Esophagus (tissue), 2 donors: ENCODE data around the gene TSC1. TPM values are rescaled to one million over a fixed set of nuclear protein-coding genes. Genes with fewer than 3 reads are reported as not detected.

Experiments used
- H3K27ac ChIP-seq, 2 donors: one replicate each; pipeline ENCODE4 v1.5.1; 2013; ENCODE audit warnings: low read depth in 2 of 2, mild to moderate bottlenecking in 2 of 2, inconsistent platforms in 1 of 2, low read length in 1 of 2, moderate library complexity in 1 of 2
- H3K27me3 ChIP-seq, 2 donors: one replicate each; pipeline ENCODE4 v1.6.1; 2013; ENCODE audit warnings: low read length in 2 of 2, control low read depth in 1 of 2, mild to moderate bottlenecking in 1 of 2; ENCODE audit not compliant: insufficient read depth in 2 of 2, control insufficient read depth in 1 of 2
- H3K36me3 ChIP-seq, 2 donors: one replicate each; pipeline ENCODE4 v1.6.1; 2013; ENCODE audit warnings: low read length in 1 of 2; ENCODE audit not compliant: control insufficient read depth in 2 of 2, insufficient read depth in 2 of 2
- H3K4me1 ChIP-seq, 2 donors: one replicate each; pipeline ENCODE4 v1.6.1; 2013; ENCODE audit warnings: low read length in 1 of 2; ENCODE audit not compliant: control insufficient read depth in 2 of 2, insufficient read depth in 2 of 2
- H3K4me3 ChIP-seq, 2 donors: one replicate each; pipeline ENCODE4 v1.5.1; 2013; ENCODE audit warnings: low read length in 2 of 2, mild to moderate bottlenecking in 2 of 2, low read depth in 1 of 2, moderate library complexity in 1 of 2
- H3K9me3 ChIP-seq, 2 donors: one replicate each; pipeline ENCODE4 v1.6.1; 2013; ENCODE audit warnings: mild to moderate bottlenecking in 2 of 2, low read depth in 1 of 2, low read length in 1 of 2, moderate library complexity in 1 of 2; ENCODE audit not compliant: control insufficient read depth in 2 of 2, insufficient read depth in 1 of 2
- WGBS, 2 donors: extraction: QIAGEN DNeasy Blood & Tissue Kit; methylation state at CpG; one replicate each; pipeline ENCODE4 v1.1.7; 2013; 5-methylcytosine and 5-hydroxymethylcytosine counted together
- polyA plus RNA-seq, 2 donors: library from polyadenylated mRNA; stranded (reverse); fragments of 200-250 nt; gene quantifications; one replicate each; pipeline ENCODE4 v1.2.3, GENCODE V29; 2013
- donor health status: healthy with polysubstance abuse.
- donor health status: Bipolar disorder and iron deficiency.

Gene TSC1
- polyA plus RNA-seq, 2 donors = 8.9 to 14.3 TPM

- no peak overlapping the region for H3K4me3 ChIP-seq
- no peaks in the 10 kb centered on the region for H3K9me3 ChIP-seq
- H3K4me1 ChIP-seq = no peaks in the 10 kb centered on the region
- WGBS, 2 donors = 86 to 88% methylated on average over 9 of the region's 9 CpGs
- H3K27me3 ChIP-seq = no peaks in the 10 kb centered on the region
- no peak overlapping the region for H3K27ac ChIP-seq
- no peaks in the 10 kb centered on the region for H3K36me3 ChIP-seq
These were observed 21.1 kb upstream of the TSC1 start for GRCh38 chr9:132965478-132965877.

GRCh38 chr9:132961002-132961401 is 16.6 kb upstream of the TSC1 start:
- no peak overlapping the region for H3K27ac ChIP-seq
- no peaks in the 10 kb centered on the region for H3K27me3 ChIP-seq
- peaks cover 0 to 2% of the 10 kb centered on the region in 2 donors for H3K9me3 ChIP-seq
- WGBS, 2 donors = 77% methylated on average over 6 of the region's 6 CpGs
- no peaks in the 10 kb centered on the region for H3K36me3 ChIP-seq
- H3K4me3 ChIP-seq = no peak overlapping the region
- H3K4me1 ChIP-seq = no peaks in the 10 kb centered on the region

GRCh38 chr9:132957805-132958204 is 13.4 kb upstream of the TSC1 start:
- H3K4me1 ChIP-seq = no peaks in the 10 kb centered on the region
- H3K27me3 ChIP-seq = peaks cover 0 to 2% of the 10 kb centered on the region in 2 donors
- no peaks in the 10 kb centered on the region for H3K36me3 ChIP-seq
- no peak overlapping the region for H3K27ac ChIP-seq
- H3K9me3 ChIP-seq = peaks cover 0 to 8% of the 10 kb centered on the region in 2 donors
- no peak overlapping the region for H3K4me3 ChIP-seq
- WGBS, 2 donors = 83 to 84% methylated on average over 6 of the region's 6 CpGs

- Histone ChIP-seq H3K27me3 (peaks cover 0 to 2% of the 10 kb centered on the region in 2 donors), H3K4me3 (no peak overlapping the region), H3K9me3 (peaks cover 0 to 8% of the 10 kb centered on the region in 2 donors), H3K27ac (no peak overlapping the region), H3K4me1 (no peaks in the 10 kb centered on the region), H3K36me3 (no peaks in the 10 kb centered on the region)
- 51 to 58% methylated on average over 2 of the region's 2 CpGs for WGBS, 2 donors
These were observed 11.4 kb upstream of the TSC1 start for GRCh38 chr9:132955768-132956167.

DNA sequence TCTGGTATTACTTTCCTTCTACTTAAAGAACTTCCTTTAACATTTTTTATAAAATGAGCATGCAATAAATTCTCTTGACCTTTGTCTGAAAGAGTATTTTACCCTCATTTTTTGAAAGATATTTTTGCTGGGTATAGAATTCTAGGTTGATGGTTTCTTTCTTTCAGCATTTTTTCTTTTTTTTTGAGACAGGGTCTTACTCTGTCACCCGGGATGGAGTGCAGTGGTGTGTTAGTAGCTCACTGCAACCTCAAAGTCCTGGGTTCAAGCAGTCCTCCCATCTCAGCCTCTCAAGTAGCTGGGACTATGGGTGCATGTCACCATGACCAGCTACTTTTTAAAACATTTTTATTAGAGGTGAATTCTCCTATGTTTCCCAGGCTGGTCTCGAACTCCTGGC is 10.7 kb upstream of the TSC1 start:
- no peaks in the 10 kb centered on the region for H3K36me3 ChIP-seq
- no peak overlapping the region for H3K27ac ChIP-seq
- no peaks in the 10 kb centered on the region for H3K4me1 ChIP-seq
- no peak overlapping the region for H3K4me3 ChIP-seq
- peaks cover 0 to 8% of the 10 kb centered on the region in 2 donors for H3K9me3 ChIP-seq
- 75 to 80% methylated on average over 2 of the region's 2 CpGs for WGBS, 2 donors
- peaks cover 0 to 2% of the 10 kb centered on the region in 2 donors for H3K27me3 ChIP-seq

DNA sequence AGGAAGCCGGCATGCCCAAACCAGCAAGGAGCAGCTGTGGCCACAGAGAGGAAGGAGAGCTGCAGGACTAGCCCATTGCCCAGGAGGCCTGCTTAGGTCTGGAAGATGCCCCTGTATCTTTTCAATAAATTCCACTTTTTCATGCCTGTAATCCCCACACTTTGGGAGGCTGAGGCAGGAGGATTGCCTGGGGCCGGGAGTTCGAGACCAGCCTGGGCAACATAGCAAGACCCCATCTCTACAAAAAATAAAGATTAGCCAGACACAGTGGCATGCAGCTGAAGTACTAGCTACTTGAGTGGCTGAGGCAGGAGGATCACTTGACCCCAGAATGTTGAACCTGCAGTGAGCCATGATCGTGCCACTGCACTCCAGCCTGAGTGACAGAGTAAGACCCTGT is 5.3 kb upstream of the TSC1 start:
- no peak overlapping the region for H3K27ac ChIP-seq
- H3K4me3 ChIP-seq = no peak overlapping the region
- H3K36me3 ChIP-seq = no peaks in the 10 kb centered on the region
- H3K27me3 ChIP-seq = no peaks in the 10 kb centered on the region
- no peaks in the 10 kb centered on the region for H3K9me3 ChIP-seq
- no peaks in the 10 kb centered on the region for H3K4me1 ChIP-seq
- 86 to 90% methylated on average over 4 of the region's 4 CpGs for WGBS, 2 donors

- Histone ChIP-seq H3K9me3 (no peaks in the 10 kb centered on the region), H3K27ac (no peak overlapping the region)
- WGBS, 2 donors = 78 to 81% methylated on average over 17 to 18 of the region's 18 CpGs
These were observed 4.2 kb upstream of the TSC1 start for GRCh38 chr9:132948482-132949050.

DNA sequence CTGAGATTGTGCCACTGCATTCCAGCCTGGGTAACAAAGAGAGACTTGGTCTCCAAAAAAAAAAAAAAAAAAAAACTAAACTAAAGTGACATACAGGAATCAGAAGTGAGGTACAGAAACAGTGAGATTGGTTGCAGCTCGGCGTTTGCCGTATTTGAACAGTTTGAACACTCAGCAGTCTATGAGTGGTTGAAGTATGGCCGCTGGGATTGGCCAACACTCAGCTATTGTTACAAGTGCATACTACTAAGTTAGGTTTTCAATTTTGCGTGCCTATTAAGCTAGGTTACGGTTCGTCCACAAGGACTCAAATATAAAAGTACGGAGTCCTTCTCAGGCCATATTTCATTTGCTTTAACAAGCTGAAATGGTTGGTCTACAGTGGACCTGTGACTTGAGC is 3.3 kb upstream of the TSC1 start:
- H3K27ac ChIP-seq = no peak overlapping the region
- H3K4me3 ChIP-seq = no peak overlapping the region
- H3K27me3 ChIP-seq = no peaks in the 10 kb centered on the region
- H3K36me3 ChIP-seq = no peaks in the 10 kb centered on the region
- peaks cover 0 to 3% of the 10 kb centered on the region in 2 donors for H3K4me1 ChIP-seq
- no peaks in the 10 kb centered on the region for H3K9me3 ChIP-seq
- WGBS, 2 donors = 91 to 92% methylated on average over 8 of the region's 8 CpGs

More at GRCh38 chr9:132948482-132949050, 4.2 kb upstream of the TSC1 start:
- Histone ChIP-seq H3K36me3 (no peaks in the 10 kb centered on the region), H3K4me3 (no peak overlapping the region), H3K27me3 (no peaks in the 10 kb centered on the region), H3K4me1 (no peaks in the 10 kb centered on the region)

GRCh38 chr9:132946631-132947295 is 2.3 kb upstream of the TSC1 start:
- H3K9me3 ChIP-seq = no peaks in the 10 kb centered on the region
- no peaks in the 10 kb centered on the region for H3K27me3 ChIP-seq
- H3K27ac ChIP-seq = no peak overlapping the region
- H3K4me1 ChIP-seq = peaks cover 0 to 3% of the 10 kb centered on the region in 2 donors
- no peaks in the 10 kb centered on the region for H3K36me3 ChIP-seq
- WGBS, 2 donors = 81 to 87% methylated on average over 7 of the region's 7 CpGs
- H3K4me3 ChIP-seq = no peak overlapping the region

GRCh38 chr9:132946211-132946610 is 1.8 kb upstream of the TSC1 start:
- no peaks in the 10 kb centered on the region for H3K27me3 ChIP-seq
- H3K36me3 ChIP-seq = no peaks in the 10 kb centered on the region
- H3K9me3 ChIP-seq = no peaks in the 10 kb centered on the region
- H3K27ac ChIP-seq = no peak overlapping the region
- 41 to 52% methylated on average over 3 of the region's 3 CpGs for WGBS, 2 donors
- peaks cover 0 to 3% of the 10 kb centered on the region in 2 donors for H3K4me1 ChIP-seq
- no peak overlapping the region for H3K4me3 ChIP-seq
